ENCODE measurements around the gene PCED1B. TPM values are rescaled to one million over a fixed set of nuclear protein-coding genes. Genes with fewer than 3 reads are reported as not detected.
"Not testable (repeated sequence)": the region's sequence is repeated elsewhere in the genome, so short reads cannot be mapped to it uniquely, and the experiment has no call there.

Gene PCED1B
- total RNA-seq, 2 experiments from 2014 or later, result 117 to 119 TPM

- intact Hi-C loops (cut with micrococcal nuclease), result no loop called here
- no peak overlapping the region for H3K4me3 Mint-ChIP-seq
- no peak for ATAC-seq
- H3K27ac Mint-ChIP-seq, result no peak overlapping the region
- H3K36me3 Mint-ChIP-seq (ENCODE audit: low read depth), result peaks cover 51% of the 10 kb centered on the region
- H3K4me1 Mint-ChIP-seq (ENCODE audit: low read depth), result peaks cover 13% of the 10 kb centered on the region
- peaks cover 17% of the 10 kb centered on the region for H3K9me3 Mint-ChIP-seq
- no peak for DNase-seq
- ChIA-PET POLR2A (interaction anchor here (1.0 kb wide), 1 partner anchor 41 kb away, joined by 3 read pairs; no protein-coding TSS in a partner anchor), CTCF (interaction anchor here (0.6 to 1.9 kb wide), 8 partner anchors 10 to 1042 kb away, joined by 3 to 4 read pairs (median 3); no protein-coding TSS in a partner anchor)
- TF ChIP-seq CTCF (IDR thresholded peaks at IDR 0.05), result no peak
- no peaks in the 10 kb centered on the region for H3K27me3 Mint-ChIP-seq
Measured at GRCh38 chr12:47166365-47166764, 86.9 kb downstream of the PCED1B start.

GRCh38 chr12:47170281-47170680, 90.9 kb downstream of the PCED1B start:
- DNase-seq; ATAC-seq; H3K4me3 Mint-ChIP-seq; POLR2A ChIA-PET; H3K27me3 Mint-ChIP-seq; H3K27ac Mint-ChIP-seq; intact Hi-C loops (cut with micrococcal nuclease): not testable (repeated sequence)
- H3K9me3 Mint-ChIP-seq, result peaks cover 13% of the 10 kb centered on the region
- peaks cover 16% of the 10 kb centered on the region for H3K4me1 Mint-ChIP-seq (ENCODE audit: low read depth)
- H3K36me3 Mint-ChIP-seq (ENCODE audit: low read depth), result peaks cover 43% of the 10 kb centered on the region
- CTCF ChIA-PET, result interaction anchor here (1.3 kb wide), 1 partner anchor 9 kb away, joined by 4 read pairs; no protein-coding TSS in a partner anchor

GRCh38 chr12:47178014-47178413, 98.6 kb downstream of the PCED1B start:
- H3K4me3 Mint-ChIP-seq, result no peak overlapping the region
- peaks cover 23% of the 10 kb centered on the region for H3K4me1 Mint-ChIP-seq (ENCODE audit: low read depth)
- peaks cover 3% of the 10 kb centered on the region for H3K9me3 Mint-ChIP-seq
- no peak for DNase-seq
- no peaks in the 10 kb centered on the region for H3K27me3 Mint-ChIP-seq
- TF ChIP-seq CTCF (IDR thresholded peaks at IDR 0.05), result no peak
- ATAC-seq, result no peak
- peaks cover 31% of the 10 kb centered on the region for H3K36me3 Mint-ChIP-seq (ENCODE audit: low read depth)
- POLR2A ChIA-PET, result no interaction called here
- intact Hi-C loops (cut with micrococcal nuclease), result no loop called here
- no peak overlapping the region for H3K27ac Mint-ChIP-seq
- CTCF ChIA-PET, result interaction anchor here (1.4 kb wide), 1 partner anchor 13 kb away, joined by 7 read pairs; no protein-coding TSS in a partner anchor

GRCh38 chr12:47182164-47182938, 102.9 kb downstream of the PCED1B start:
- H3K27ac Mint-ChIP-seq; H3K9me3 Mint-ChIP-seq; DNase-seq; ATAC-seq; H3K27me3 Mint-ChIP-seq; H3K4me3 Mint-ChIP-seq; intact Hi-C loops (cut with micrococcal nuclease): not testable (repeated sequence)
- CTCF ChIA-PET, result interaction anchor here (0.5 to 1.1 kb wide), 4 partner anchors 11 to 215 kb away, joined by 3 read pairs; no protein-coding TSS in a partner anchor
- Mint-ChIP-seq H3K4me1 (ENCODE audit: low read depth) (peaks cover 42% of the 10 kb centered on the region), H3K36me3 (ENCODE audit: low read depth) (peaks cover 34% of the 10 kb centered on the region)
- POLR2A ChIA-PET, result interaction anchor here (0.7 kb wide), 1 partner anchor 9 kb away, joined by 4 read pairs; no protein-coding TSS in a partner anchor

GRCh38 chr12:47184229-47184628, 104.8 kb downstream of the PCED1B start:
- intact Hi-C loops (cut with micrococcal nuclease), result no loop called here
- H3K9me3 Mint-ChIP-seq, result peaks cover 3% of the 10 kb centered on the region
- no peak overlapping the region for H3K27ac Mint-ChIP-seq
- H3K36me3 Mint-ChIP-seq (ENCODE audit: low read depth), result peaks cover 33% of the 10 kb centered on the region
- H3K4me1 Mint-ChIP-seq (ENCODE audit: low read depth), result peaks cover 48% of the 10 kb centered on the region
- no peak for TF ChIP-seq CTCF (IDR thresholded peaks at IDR 0.05)
- H3K4me3 Mint-ChIP-seq, result no peak overlapping the region
- ChIA-PET CTCF (interaction anchor here (0.8 to 1.7 kb wide), 4 partner anchors 8 to 214 kb away, joined by 3 to 4 read pairs (median 4); no protein-coding TSS in a partner anchor), POLR2A (no interaction called here)
- no peak for DNase-seq
- ATAC-seq, result no peak
- H3K27me3 Mint-ChIP-seq, result no peaks in the 10 kb centered on the region

GRCh38 chr12:47184813-47185212, 105.4 kb downstream of the PCED1B start:
- H3K4me3 Mint-ChIP-seq, result no peak overlapping the region
- H3K9me3 Mint-ChIP-seq, result peaks cover 3% of the 10 kb centered on the region
- H3K27me3 Mint-ChIP-seq, result no peaks in the 10 kb centered on the region
- TF ChIP-seq CTCF (IDR thresholded peaks at IDR 0.05), result no peak
- intact Hi-C loops (cut with micrococcal nuclease), result no loop called here
- peaks cover 54% of the 10 kb centered on the region for H3K4me1 Mint-ChIP-seq (ENCODE audit: low read depth)
- POLR2A ChIA-PET, result interaction anchor here (0.5 kb wide), 1 partner anchor 1572 kb away, joined by 3 read pairs; no protein-coding TSS in a partner anchor
- CTCF ChIA-PET, result interaction anchor here (0.7 to 1.7 kb wide), 4 partner anchors 9 to 747 kb away, joined by 3 to 4 read pairs (median 3); no protein-coding TSS in a partner anchor
- peaks cover 33% of the 10 kb centered on the region for H3K36me3 Mint-ChIP-seq (ENCODE audit: low read depth)
- DNase-seq, result no peak
- H3K27ac Mint-ChIP-seq, result no peak overlapping the region
- ATAC-seq, result no peak
